HG03575 (cell line): Measurements from ENCODE around the gene NUDT8.
"Not testable (repeated sequence)": the region's sequence is repeated elsewhere in the genome, so short reads cannot be mapped to it uniquely, and the experiment has no call there.

Experiments used
- ATAC-seq: cut with Tn5 transposase; IDR thresholded peaks from one replicate; pipeline ENCODE4 v1.9.1; 2021; ENCODE audit not compliant: unreplicated experiment, insufficient number of reproducible peaks, low FRiP score; ENCODE audit errors: extremely low read depth

NUDT8 gene

GRCh38 chr11:67606093-67606491 is 23.6 kb downstream of the NUDT8 start:
- ATAC-seq: no peak

GRCh38 chr11:67605231-67606011 is 24.3 kb downstream of the NUDT8 start:
- no peak for ATAC-seq

- no peak for ATAC-seq
Observed at GRCh38 chr11:67604815-67605214, 24.9 kb downstream of the NUDT8 start.

- not testable (repeated sequence) for ATAC-seq
Observed at GRCh38 chr11:67604119-67604518, 25.6 kb downstream of the NUDT8 start.

- ATAC-seq: no peak
Observed at GRCh38 chr11:67601098-67601497, 28.6 kb downstream of the NUDT8 start.

GRCh38 chr11:67600324-67601029 is 29.3 kb downstream of the NUDT8 start:
- no peak for ATAC-seq

GRCh38 chr11:67599149-67599548 is 30.6 kb downstream of the NUDT8 start:
- ATAC-seq: no peak

GRCh38 chr11:67597963-67598362 is 31.8 kb downstream of the NUDT8 start:
- not testable (repeated sequence) for ATAC-seq

GRCh38 chr11:67597458-67597857 is 32.3 kb downstream of the NUDT8 start:
- ATAC-seq: not testable (repeated sequence)

GRCh38 chr11:67596753-67597300 is 32.9 kb downstream of the NUDT8 start:
- ATAC-seq: no peak

- ATAC-seq: no peak
Observed at GRCh38 chr11:67594480-67594879, 35.3 kb downstream of the NUDT8 start.

GRCh38 chr11:67593565-67593905 is 36.2 kb downstream of the NUDT8 start:
- no peak for ATAC-seq

- no peak for ATAC-seq
Observed at GRCh38 chr11:67592880-67593564, 36.7 kb downstream of the NUDT8 start.

GRCh38 chr11:67588899-67589415 is 40.8 kb downstream of the NUDT8 start:
- not testable (repeated sequence) for ATAC-seq

GRCh38 chr11:67588136-67588503 is 41.6 kb downstream of the NUDT8 start:
- ATAC-seq: peak; percentile 11

GRCh38 chr11:67586568-67587250 is 43.0 kb downstream of the NUDT8 start:
- no peak for ATAC-seq

- no peak for ATAC-seq
Observed at GRCh38 chr11:67585911-67586310, 43.8 kb downstream of the NUDT8 start.

GRCh38 chr11:67584881-67585873 is 44.6 kb downstream of the NUDT8 start:
- ATAC-seq: no peak
